Activated T-cell treated with anti-CD3 and anti-CD28 coated beads, Interleukin-2, amount 50 U/mL, for 4 hours (primary cell): ENCODE results near the gene NEUROG1. TPM values are rescaled to one million over a fixed set of nuclear protein-coding genes. Genes with fewer than 3 reads are reported as not detected.

Source experiments
- ATAC-seq, 2 donors: fragments of 200-7000 bp; cut with Tn5 transposase; one replicate each; pipeline ENCODE4 v1.10.0; 2021
- DNase-seq: peaks from one replicate; pipeline ENCODE4 v3.0.0-alpha.2; 2020
- H3K27me3 Mint-ChIP-seq: one replicate; pipeline ENCODE4 v1.8.0; 2021; ENCODE audit warnings: low read depth, mixed read lengths
- H3K36me3 Mint-ChIP-seq: one replicate; pipeline ENCODE4 v1.8.0; 2022; ENCODE audit warnings: mixed read lengths; ENCODE audit not compliant: insufficient read depth
- H3K4me1 Mint-ChIP-seq: one replicate; pipeline ENCODE4 v1.8.0; 2021; ENCODE audit warnings: low read depth, mixed read lengths
- H3K4me3 Mint-ChIP-seq: one replicate; pipeline ENCODE4 v1.8.0; 2021; ENCODE audit warnings: mild to moderate bottlenecking, moderate library complexity, mixed read lengths
- H3K9me3 Mint-ChIP-seq: one replicate; pipeline ENCODE4 v1.8.0; 2021; ENCODE audit warnings: mixed read lengths
- total RNA-seq, 3 donors: library from RNA; stranded (reverse); gene quantifications; one replicate each; pipeline ENCODE4 v1.2.1, GENCODE V29; 2021

Gene NEUROG1
- total RNA-seq, 3 donors from 2014 or later, result not detected

GRCh38 chr5:135553688-135554462, 18.1 kb upstream of the NEUROG1 start:
- Mint-ChIP-seq H3K27me3 (peaks cover 51% of the 10 kb centered on the region), H3K9me3 (no peaks in the 10 kb centered on the region), H3K36me3 (no peaks in the 10 kb centered on the region), H3K4me1 (no peaks in the 10 kb centered on the region), H3K4me3 (no peak overlapping the region)
- no peak for ATAC-seq
- DNase-seq, result no peak

GRCh38 chr5:135551593-135552447, 16.1 kb upstream of the NEUROG1 start:
- Mint-ChIP-seq H3K4me3 (no peak overlapping the region), H3K4me1 (no peaks in the 10 kb centered on the region), H3K9me3 (no peaks in the 10 kb centered on the region), H3K36me3 (no peaks in the 10 kb centered on the region), H3K27me3 (peaks cover 54% of the 10 kb centered on the region)
- DNase-seq, result peak; percentile 32
- ATAC-seq, result peak in 1 of 2 donors; percentile 69

DNA sequence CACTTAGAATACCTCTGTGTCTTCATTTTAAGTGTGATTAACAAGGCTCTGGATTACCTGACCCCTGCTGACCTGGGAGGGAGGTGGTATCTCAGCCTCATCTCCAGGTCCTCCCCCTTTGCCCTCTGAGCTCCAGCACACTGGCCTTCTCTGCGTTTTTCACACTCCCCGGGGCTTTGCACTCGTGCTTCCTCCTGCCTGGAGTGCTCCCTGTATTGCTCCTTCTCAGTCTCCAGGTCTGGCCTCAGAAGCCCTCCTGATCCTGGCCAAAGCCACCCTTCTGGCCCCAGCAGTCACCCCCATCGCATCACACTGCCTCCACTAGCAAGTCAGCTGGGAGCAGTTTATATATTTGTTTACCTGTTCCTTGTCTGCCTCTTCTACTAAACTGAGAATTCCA, 13.6 kb upstream of the NEUROG1 start:
- no peak for DNase-seq
- H3K9me3 Mint-ChIP-seq, result no peaks in the 10 kb centered on the region
- H3K36me3 Mint-ChIP-seq, result no peaks in the 10 kb centered on the region
- H3K27me3 Mint-ChIP-seq, result peaks cover 62% of the 10 kb centered on the region
- ATAC-seq, result no peak
- no peak overlapping the region for H3K4me3 Mint-ChIP-seq
- H3K4me1 Mint-ChIP-seq, result peaks cover under 1% of the 10 kb centered on the region

GRCh38 chr5:135547590-135548254, 12.0 kb upstream of the NEUROG1 start:
- H3K4me1 Mint-ChIP-seq, result peaks cover 11% of the 10 kb centered on the region
- ATAC-seq, result no peak
- H3K36me3 Mint-ChIP-seq, result no peaks in the 10 kb centered on the region
- H3K4me3 Mint-ChIP-seq, result peak overlapping the region; percentile 25
- no peak for DNase-seq
- H3K27me3 Mint-ChIP-seq, result peaks cover 71% of the 10 kb centered on the region
- no peaks in the 10 kb centered on the region for H3K9me3 Mint-ChIP-seq

DNA sequence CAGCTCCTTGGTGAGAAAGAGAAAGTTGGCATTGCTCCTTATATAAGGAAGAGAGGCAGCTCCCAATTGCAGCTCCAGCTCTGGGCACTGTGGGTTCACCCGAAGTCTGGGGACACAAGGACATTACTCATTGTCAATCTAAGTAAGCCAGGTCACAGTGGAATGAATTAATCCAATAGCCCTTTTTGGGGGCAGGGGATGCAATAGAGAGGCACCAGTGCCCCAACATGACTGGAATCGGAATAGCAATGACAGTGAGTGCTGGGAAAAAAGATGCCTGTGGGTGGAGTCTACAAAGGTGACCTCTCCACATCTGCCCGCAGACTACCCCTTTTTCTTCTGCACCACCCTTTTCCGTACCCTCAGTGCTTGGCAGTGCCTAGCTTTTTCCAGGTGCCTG, 11.1 kb upstream of the NEUROG1 start:
- Mint-ChIP-seq H3K36me3 (no peaks in the 10 kb centered on the region), H3K4me3 (no peak overlapping the region), H3K4me1 (peaks cover 11% of the 10 kb centered on the region), H3K27me3 (peaks cover 68% of the 10 kb centered on the region), H3K9me3 (no peaks in the 10 kb centered on the region)
- no peak for ATAC-seq
- no peak for DNase-seq

DNA sequence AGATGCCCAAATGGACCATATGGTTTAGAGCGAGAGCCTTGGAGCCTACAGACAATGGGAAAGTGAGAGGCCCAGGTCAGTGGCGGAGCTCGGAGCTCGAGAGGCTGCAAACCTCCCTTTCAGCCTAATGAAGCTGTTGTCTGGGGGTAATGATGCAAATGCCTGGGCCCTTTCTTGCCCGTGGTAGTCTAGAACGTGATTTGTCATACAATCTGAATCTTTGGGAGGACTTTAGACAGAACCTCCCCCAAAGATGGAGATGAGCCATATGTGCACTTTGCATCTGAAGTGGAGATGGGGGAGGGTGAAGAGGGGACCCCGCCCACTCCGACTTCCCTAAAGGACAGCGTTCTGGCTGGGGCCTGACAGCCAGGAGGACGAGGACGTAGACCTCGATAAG, 10.3 kb upstream of the NEUROG1 start:
- Mint-ChIP-seq H3K4me1 (peaks cover 11% of the 10 kb centered on the region), H3K9me3 (no peaks in the 10 kb centered on the region), H3K36me3 (no peaks in the 10 kb centered on the region), H3K4me3 (no peak overlapping the region), H3K27me3 (peaks cover 72% of the 10 kb centered on the region)
- DNase-seq (no peak), ATAC-seq (no peak)

DNA sequence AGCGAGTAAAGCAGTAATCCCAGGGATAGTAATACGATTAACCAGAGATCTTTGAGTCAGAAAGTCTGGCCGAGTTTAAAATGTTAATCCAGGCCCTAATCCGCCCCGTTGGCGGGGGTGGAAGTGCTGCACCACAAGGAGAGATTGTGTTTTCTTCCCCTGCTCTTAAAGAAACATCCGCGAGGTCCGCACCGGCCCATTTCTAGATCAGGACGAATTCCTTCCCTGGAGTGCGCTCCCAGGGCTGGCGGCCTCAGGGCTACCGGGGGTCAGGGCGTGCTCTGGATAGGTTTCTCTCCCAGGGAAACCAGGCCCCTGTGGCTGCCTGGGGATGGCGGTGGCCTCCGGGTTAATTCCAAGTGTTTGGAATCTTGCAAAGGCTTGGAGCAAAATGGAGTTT, 9.3 kb upstream of the NEUROG1 start:
- H3K4me1 Mint-ChIP-seq, result peaks cover 11% of the 10 kb centered on the region
- no peaks in the 10 kb centered on the region for H3K9me3 Mint-ChIP-seq
- peaks cover 77% of the 10 kb centered on the region for H3K27me3 Mint-ChIP-seq
- H3K36me3 Mint-ChIP-seq, result no peaks in the 10 kb centered on the region
- peak overlapping the region; percentile 80 for H3K4me3 Mint-ChIP-seq
- no peak for DNase-seq
- no peak for ATAC-seq

DNA sequence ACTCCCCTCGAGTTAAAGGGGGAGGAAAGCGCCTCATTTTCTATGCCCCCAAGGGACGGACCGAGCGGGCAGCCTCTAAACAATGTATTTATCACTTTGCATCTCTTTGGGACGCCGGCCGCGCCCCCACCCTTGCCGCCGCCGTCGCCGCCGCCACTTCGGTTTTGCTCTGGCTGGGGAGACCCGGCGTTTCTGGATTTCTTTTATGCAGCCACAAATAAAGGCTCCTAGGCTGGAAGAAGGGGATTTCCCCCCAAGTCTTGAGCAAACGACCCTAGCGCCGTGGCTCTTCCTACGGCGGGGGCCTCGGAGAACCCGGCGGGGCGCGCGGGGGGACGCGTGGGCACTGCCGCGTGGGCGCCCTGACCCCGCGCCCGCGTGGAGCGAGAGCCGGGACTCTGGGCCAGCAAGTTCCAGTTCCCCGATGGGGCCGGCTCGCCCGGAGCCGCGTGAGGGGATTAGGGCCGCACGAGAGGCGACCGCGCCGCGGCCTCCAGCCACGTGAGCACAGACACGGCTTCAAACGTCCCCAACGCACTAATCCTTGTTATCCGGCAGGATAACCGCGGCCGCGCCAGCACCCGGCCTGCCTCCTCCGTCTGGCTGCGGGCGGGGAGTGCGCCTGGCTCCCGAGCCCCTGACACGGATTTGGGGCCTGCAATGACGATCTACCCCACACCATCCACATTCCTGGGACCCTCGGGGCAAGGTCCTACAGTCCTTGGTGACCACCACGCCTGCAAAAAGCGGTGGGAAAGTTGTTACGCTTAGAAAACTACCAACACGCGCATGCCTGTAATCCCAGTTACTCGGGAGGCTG, 7.9 kb upstream of the NEUROG1 start:
- DNase-seq (no peak), ATAC-seq (peak; percentile 28 to 29)
- Mint-ChIP-seq H3K4me1 (peaks cover 11% of the 10 kb centered on the region), H3K36me3 (no peaks in the 10 kb centered on the region), H3K9me3 (no peaks in the 10 kb centered on the region), H3K4me3 (peak overlapping the region; percentile 80), H3K27me3 (peaks cover 76% of the 10 kb centered on the region)

DNA sequence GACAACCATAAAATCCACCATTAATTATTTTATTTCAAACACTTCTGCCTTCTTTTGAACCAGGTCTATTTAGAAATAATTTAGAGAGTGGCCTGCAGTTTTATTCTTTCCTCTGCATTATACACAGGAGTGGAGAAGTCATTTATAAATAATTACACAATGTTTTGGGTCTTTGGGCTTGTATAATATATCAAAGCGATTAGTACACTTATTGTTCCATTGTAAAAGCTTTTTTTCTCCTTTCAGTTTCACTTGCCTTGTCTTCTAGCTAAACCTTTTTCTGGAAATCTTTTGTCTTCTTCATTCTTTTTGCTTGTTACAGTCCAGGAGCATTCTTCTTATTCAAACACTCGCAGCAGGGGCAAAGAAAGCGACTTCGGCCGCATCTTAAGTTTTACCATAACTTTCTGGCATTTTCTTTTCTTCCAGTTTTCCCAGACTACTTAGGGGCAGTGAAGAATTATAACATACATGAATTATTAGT, 7.3 kb upstream of the NEUROG1 start:
- no peaks in the 10 kb centered on the region for H3K9me3 Mint-ChIP-seq
- DNase-seq, result no peak
- peaks cover 11% of the 10 kb centered on the region for H3K4me1 Mint-ChIP-seq
- ATAC-seq, result no peak
- H3K4me3 Mint-ChIP-seq, result peak overlapping the region; percentile 66
- peaks cover 78% of the 10 kb centered on the region for H3K27me3 Mint-ChIP-seq
- no peaks in the 10 kb centered on the region for H3K36me3 Mint-ChIP-seq

- H3K9me3 Mint-ChIP-seq, result no peaks in the 10 kb centered on the region
- no peaks in the 10 kb centered on the region for H3K36me3 Mint-ChIP-seq
- no peak for DNase-seq
- ATAC-seq, result no peak
- no peak overlapping the region for H3K4me3 Mint-ChIP-seq
- peaks cover 84% of the 10 kb centered on the region for H3K27me3 Mint-ChIP-seq
- peaks cover 11% of the 10 kb centered on the region for H3K4me1 Mint-ChIP-seq
Measured at GRCh38 chr5:135541807-135542502, 6.2 kb upstream of the NEUROG1 start.

- no peaks in the 10 kb centered on the region for H3K9me3 Mint-ChIP-seq
- H3K4me3 Mint-ChIP-seq, result no peak overlapping the region
- H3K4me1 Mint-ChIP-seq, result peaks cover 17% of the 10 kb centered on the region
- DNase-seq (no peak), ATAC-seq (no peak)
- no peaks in the 10 kb centered on the region for H3K36me3 Mint-ChIP-seq
- peaks cover 78% of the 10 kb centered on the region for H3K27me3 Mint-ChIP-seq
Measured at GRCh38 chr5:135539430-135540005, 3.8 kb upstream of the NEUROG1 start.

DNA sequence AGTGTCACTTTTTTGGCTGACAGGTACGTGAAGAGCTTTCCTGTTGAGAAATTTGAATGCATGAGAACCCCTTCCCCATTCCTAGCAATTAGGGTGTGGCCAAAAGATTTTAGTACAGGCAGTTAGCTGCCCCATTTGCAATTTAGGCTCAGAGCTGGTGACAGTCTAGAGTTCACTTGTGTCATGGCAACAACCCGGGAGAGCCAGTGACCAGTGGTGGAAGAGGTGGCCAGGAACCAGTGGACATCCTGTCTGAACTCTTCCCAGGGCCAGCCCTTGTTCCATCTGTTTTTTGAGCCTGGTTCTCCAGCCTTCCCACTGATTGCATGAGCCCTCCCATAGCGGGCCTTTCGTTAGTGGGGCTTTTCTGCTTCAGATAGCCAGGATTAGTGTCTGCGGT, 2.5 kb upstream of the NEUROG1 start:
- no peaks in the 10 kb centered on the region for H3K9me3 Mint-ChIP-seq
- DNase-seq (no peak), ATAC-seq (no peak)
- peaks cover 12% of the 10 kb centered on the region for H3K4me1 Mint-ChIP-seq
- H3K4me3 Mint-ChIP-seq, result no peak overlapping the region
- H3K36me3 Mint-ChIP-seq, result no peaks in the 10 kb centered on the region
- peaks cover 84% of the 10 kb centered on the region for H3K27me3 Mint-ChIP-seq

- Mint-ChIP-seq H3K36me3 (no peaks in the 10 kb centered on the region), H3K27me3 (peaks cover 84% of the 10 kb centered on the region), H3K4me1 (peaks cover 7% of the 10 kb centered on the region), H3K4me3 (no peak overlapping the region), H3K9me3 (no peaks in the 10 kb centered on the region)
- ATAC-seq (no peak), DNase-seq (no peak)
Measured at GRCh38 chr5:135537745-135538144, 2.0 kb upstream of the NEUROG1 start.
